Measurements from ENCODE around the gene NUDT16L1.
"Not testable (repeated sequence)": the region's sequence is repeated elsewhere in the genome, so short reads cannot be mapped to it uniquely, and the experiment has no call there.

The NUDT16L1 gene

GRCh38 chr16:4693296-4693955 lies at the start of gene NUDT16L1:
TSS of gene NUDT16L1 (plus strand) at chr16:4693562. CDS start at chr16:4693727, 165 bp downstream.
- DNase-seq (ENCODE audit: low spot score) = peak; percentile 99

- DNase-seq (ENCODE audit: low spot score) = no peak
Observed at GRCh38 chr16:4646773-4647643, 46.4 kb upstream of the NUDT16L1 start.

- no peak for DNase-seq (ENCODE audit: low spot score)
Observed at GRCh38 chr16:4647644-4647980, 45.8 kb upstream of the NUDT16L1 start.

- no peak for DNase-seq (ENCODE audit: low spot score)
Observed at GRCh38 chr16:4648917-4649316, 44.4 kb upstream of the NUDT16L1 start.

GRCh38 chr16:4649744-4650442 lies 43.5 kb upstream of the NUDT16L1 start:
- DNase-seq (ENCODE audit: low spot score) = no peak

GRCh38 chr16:4650443-4651074 lies 42.8 kb upstream of the NUDT16L1 start:
- not testable (repeated sequence) for DNase-seq (ENCODE audit: low spot score)

GRCh38 chr16:4651827-4652226 lies 41.5 kb upstream of the NUDT16L1 start:
- no peak for DNase-seq (ENCODE audit: low spot score)

- no peak for DNase-seq (ENCODE audit: low spot score)
Observed at GRCh38 chr16:4652561-4652960, 40.8 kb upstream of the NUDT16L1 start.

- DNase-seq (ENCODE audit: low spot score) = no peak
Observed at GRCh38 chr16:4654011-4654963, 39.1 kb upstream of the NUDT16L1 start.

GRCh38 chr16:4654964-4655590 lies 38.3 kb upstream of the NUDT16L1 start:
- DNase-seq (ENCODE audit: low spot score) = no peak

- no peak for DNase-seq (ENCODE audit: low spot score)
Observed at GRCh38 chr16:4655801-4656200, 37.6 kb upstream of the NUDT16L1 start.

- no peak for DNase-seq (ENCODE audit: low spot score)
Observed at GRCh38 chr16:4656221-4656620, 37.1 kb upstream of the NUDT16L1 start.

GRCh38 chr16:4656695-4657686 lies 36.4 kb upstream of the NUDT16L1 start:
- no peak for DNase-seq (ENCODE audit: low spot score)

- no peak for DNase-seq (ENCODE audit: low spot score)
Observed at GRCh38 chr16:4659363-4660353, 33.7 kb upstream of the NUDT16L1 start.

GRCh38 chr16:4660454-4661007 lies 32.8 kb upstream of the NUDT16L1 start:
- peak; percentile 59 for DNase-seq (ENCODE audit: low spot score)

- peak; percentile 70 for DNase-seq (ENCODE audit: low spot score)
Observed at GRCh38 chr16:4661661-4662060, 31.7 kb upstream of the NUDT16L1 start.

GRCh38 chr16:4663465-4663776 lies 29.9 kb upstream of the NUDT16L1 start:
- DNase-seq (ENCODE audit: low spot score) = no peak

Measured in Ammon's horn (tissue), 1 donor.